Activated CD8-positive, alpha-beta T cell treated with anti-CD3 and anti-CD28 coated beads for 36 hours (primary cell): ENCODE data around the gene GALNT2. TPM values are rescaled to one million over a fixed set of nuclear protein-coding genes. Genes with fewer than 3 reads are reported as not detected.

Experiments
- ATAC-seq: fragments of 200-7000 bp; cut with Tn5 transposase; one replicate; pipeline ENCODE4 v1.10.0; 2021; ENCODE audit warnings: mild to moderate bottlenecking, moderate library complexity
- CTCF ChIA-PET: fragments of 350-600 bp; sonication (Branson Sonifier 250); formaldehyde crosslinking; loops from one replicate; lab custom pipeline; 2021; ENCODE audit warnings: antibody characterized with exemption; lab: Charles Lee
- POLR2A ChIA-PET: fragments of 350-600 bp; sonication (Branson Sonifier 250); formaldehyde crosslinking; loops from one replicate; lab custom pipeline; 2021; ENCODE audit warnings: antibody characterized with exemption; lab: Charles Lee
- DNase-seq: peaks from one replicate; pipeline ENCODE4 v3.0.0-alpha.2; 2020
- H3K27ac Mint-ChIP-seq: one replicate; pipeline ENCODE4 v1.8.0; 2021; ENCODE audit warnings: mild to moderate bottlenecking, mixed read lengths
- H3K27me3 Mint-ChIP-seq: one replicate; pipeline ENCODE4 v1.8.0; 2021; ENCODE audit warnings: mixed read lengths
- H3K36me3 Mint-ChIP-seq: one replicate; pipeline ENCODE4 v1.8.0; 2021; ENCODE audit warnings: low read depth, mixed read lengths
- H3K4me1 Mint-ChIP-seq: one replicate; pipeline ENCODE4 v1.8.0; 2021; ENCODE audit warnings: low read depth, mixed read lengths
- H3K4me3 Mint-ChIP-seq: one replicate; pipeline ENCODE4 v1.8.0; 2021; ENCODE audit warnings: mild to moderate bottlenecking, moderate library complexity, mixed read lengths
- H3K9me3 Mint-ChIP-seq: one replicate; pipeline ENCODE4 v1.8.0; 2021; ENCODE audit warnings: mixed read lengths
- CTCF ChIP-seq: fragments of 200-600 bp; IDR thresholded peaks from one replicate; pipeline ENCODE4 v1.8.0; 2022; ENCODE audit warnings: antibody characterized with exemption, mild to moderate bottlenecking
- intact Hi-C: fragments of 100-400 bp; cut with micrococcal nuclease; formaldehyde crosslinking; loops from one replicate; pipeline ENCODE4 v1.10.0; 2022
- total RNA-seq, 2 experiments: library from RNA; stranded (reverse); gene quantifications; one replicate each; pipeline ENCODE4 v1.2.3, GENCODE V29; 2021

Gene GALNT2
- total RNA-seq, 2 experiments from 2014 or later: 40.1 to 42.3 TPM

GRCh38 chr1:230128569-230129285, 61.7 kb downstream of the GALNT2 start:
- Mint-ChIP-seq H3K4me1 (peaks cover 67% of the 10 kb centered on the region), H3K36me3 (peaks cover 2% of the 10 kb centered on the region), H3K27ac (no peak overlapping the region), H3K27me3 (no peaks in the 10 kb centered on the region), H3K4me3 (no peak overlapping the region), H3K9me3 (no peaks in the 10 kb centered on the region)
- no peak for TF ChIP-seq CTCF
- CTCF ChIA-PET: no interaction called here
- intact Hi-C loops: no loop called here
- no peak for DNase-seq
- no peak for ATAC-seq
- POLR2A ChIA-PET: no interaction called here

GRCh38 chr1:230129341-230129740, 62.3 kb downstream of the GALNT2 start:
- ATAC-seq: no peak
- Mint-ChIP-seq H3K36me3 (peaks cover 2% of the 10 kb centered on the region), H3K27me3 (no peaks in the 10 kb centered on the region), H3K4me1 (peaks cover 62% of the 10 kb centered on the region), H3K4me3 (no peak overlapping the region), H3K27ac (no peak overlapping the region), H3K9me3 (no peaks in the 10 kb centered on the region)
- POLR2A ChIA-PET: no interaction called here
- no peak for TF ChIP-seq CTCF
- intact Hi-C loops: no loop called here
- DNase-seq: no peak
- CTCF ChIA-PET: no interaction called here

- H3K4me1 Mint-ChIP-seq: peaks cover 57% of the 10 kb centered on the region
- H3K36me3 Mint-ChIP-seq: peaks cover 2% of the 10 kb centered on the region
- no peak overlapping the region for H3K4me3 Mint-ChIP-seq
- no peak for TF ChIP-seq CTCF
- intact Hi-C loops: no loop called here
- no peaks in the 10 kb centered on the region for H3K9me3 Mint-ChIP-seq
- CTCF ChIA-PET: interaction anchor here (0.8 kb wide), 1 partner anchor 10 kb away, joined by 3 read pairs; no protein-coding TSS in a partner anchor
- DNase-seq (no peak), ATAC-seq (no peak)
- H3K27ac Mint-ChIP-seq: no peak overlapping the region
- H3K27me3 Mint-ChIP-seq: no peaks in the 10 kb centered on the region
- POLR2A ChIA-PET: interaction anchor here (0.6 kb wide), 1 partner anchor 20 kb away, joined by 3 read pairs; no protein-coding TSS in a partner anchor
These were observed 63.3 kb downstream of the GALNT2 start for GRCh38 chr1:230130172-230130944.

- ChIA-PET CTCF (no interaction called here), POLR2A (interaction anchor here (0.7 kb wide), 1 partner anchor 17 kb away, joined by 4 read pairs; no protein-coding TSS in a partner anchor)
- Mint-ChIP-seq H3K4me3 (no peak overlapping the region), H3K27ac (no peak overlapping the region), H3K4me1 (peaks cover 47% of the 10 kb centered on the region), H3K9me3 (no peaks in the 10 kb centered on the region), H3K27me3 (no peaks in the 10 kb centered on the region), H3K36me3 (peaks cover 2% of the 10 kb centered on the region)
- intact Hi-C loops: no loop called here
- no peak for TF ChIP-seq CTCF
- no peak for DNase-seq
- no peak for ATAC-seq
These were observed 64.4 kb downstream of the GALNT2 start for GRCh38 chr1:230131457-230131856.

GRCh38 chr1:230132758-230133157, 65.7 kb downstream of the GALNT2 start:
- intact Hi-C loops: no loop called here
- no peak for TF ChIP-seq CTCF
- Mint-ChIP-seq H3K36me3 (peaks cover 7% of the 10 kb centered on the region), H3K4me3 (no peak overlapping the region), H3K9me3 (no peaks in the 10 kb centered on the region), H3K4me1 (peaks cover 36% of the 10 kb centered on the region), H3K27me3 (no peaks in the 10 kb centered on the region), H3K27ac (no peak overlapping the region)
- ChIA-PET POLR2A (no interaction called here), CTCF (interaction anchor here (0.8 to 1.0 kb wide), 2 partner anchors 10 to 13 kb away, joined by 4 to 5 read pairs; no protein-coding TSS in a partner anchor)
- DNase-seq (no peak), ATAC-seq (no peak)
